Colonic mucosa (tissue), 4 donors: ENCODE data around the gene RAD21L1. TPM values are rescaled to one million over a fixed set of nuclear protein-coding genes. Genes with fewer than 3 reads are reported as not detected.

Experiments
- DNase-seq: peaks from one replicate; pipeline ENCODE4 v3.0.0-alpha.2; 2020
- H3K27ac ChIP-seq: fragments of 200-600 bp; one replicate; pipeline ENCODE4 v1.8.0; 2021
- H3K27me3 ChIP-seq: fragments of 200-600 bp; one replicate; pipeline ENCODE4 v1.8.0; 2021
- H3K36me3 ChIP-seq: fragments of 200-600 bp; one replicate; pipeline ENCODE4 v1.8.0; 2021
- H3K4me1 ChIP-seq: fragments of 200-600 bp; one replicate; pipeline ENCODE4 v1.8.0; 2021; ENCODE audit warnings: mild to moderate bottlenecking
- H3K4me3 ChIP-seq: fragments of 200-600 bp; one replicate; pipeline ENCODE4 v1.8.0; 2021
- H3K9ac ChIP-seq, 2 donors: one replicate each; pipeline ENCODE4 v1.7.0; 2013; ENCODE audit warnings: control low read depth in 2 of 2, low read depth in 2 of 2, low read length in 2 of 2
- H3K9me3 ChIP-seq: fragments of 200-600 bp; one replicate; pipeline ENCODE4 v1.8.0; 2021
- intact Hi-C: fragments of 100-400 bp; cut with DNase I; formaldehyde crosslinking; loops from one replicate; pipeline ENCODE4 v1.14.1; 2022
- total RNA-seq, 2 donors: library from RNA; stranded (reverse); fragmentation: NEBNext Ultra II Directional in 1 of 2; extraction: Animal tissue kit (Norgen Biotek cat#: 25700) in 1 of 2; gene quantifications; one replicate each; pipeline ENCODE4 v1.2.1, GENCODE V29; 2021
- TF ChIP-seq, protein P1 (sequence below): fragments of 200-600 bp; IDR thresholded peaks from one replicate; pipeline ENCODE4 v1.8.0; 2022; ENCODE audit warnings: antibody characterized with exemption, mild to moderate bottlenecking
- donor health status: healthy.
- donor health status: DM: no; HTN: no; CAD: no.
- donor health status: DM: no; HTN: no; CAD: no.

Gene RAD21L1
- total RNA-seq, 2 donors from 2014 or later = not detected

DNA sequence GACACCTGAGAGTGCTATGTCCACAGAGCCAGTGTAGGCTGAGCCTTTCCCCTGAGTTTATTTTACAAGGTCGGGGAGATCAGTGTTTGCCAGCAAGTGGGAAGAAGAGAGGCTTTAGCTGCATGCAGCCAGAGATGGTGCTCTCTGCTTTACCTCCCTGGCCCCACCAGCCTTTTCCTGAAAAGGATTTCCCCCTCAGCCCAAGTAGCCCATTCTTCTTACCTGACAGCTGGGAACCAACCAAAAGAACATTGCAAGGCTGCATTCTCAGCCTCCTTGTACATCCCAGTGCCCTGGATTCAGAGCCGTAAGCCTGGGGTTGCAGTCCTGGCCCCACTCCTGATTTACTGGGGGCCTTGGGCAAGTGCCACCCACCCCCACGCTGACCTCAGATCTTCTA lies 57.1 kb downstream of the RAD21L1 start:
- Histone ChIP-seq H3K36me3 (no peaks in the 10 kb centered on the region), H3K27ac (no peak overlapping the region), H3K4me3 (no peak overlapping the region), H3K9me3 (no peaks in the 10 kb centered on the region), H3K27me3 (no peaks in the 10 kb centered on the region), H3K4me1 (no peaks in the 10 kb centered on the region), H3K9ac (no peak overlapping the region)
- intact Hi-C loops = no loop called here
- TF ChIP-seq, protein P1, sequence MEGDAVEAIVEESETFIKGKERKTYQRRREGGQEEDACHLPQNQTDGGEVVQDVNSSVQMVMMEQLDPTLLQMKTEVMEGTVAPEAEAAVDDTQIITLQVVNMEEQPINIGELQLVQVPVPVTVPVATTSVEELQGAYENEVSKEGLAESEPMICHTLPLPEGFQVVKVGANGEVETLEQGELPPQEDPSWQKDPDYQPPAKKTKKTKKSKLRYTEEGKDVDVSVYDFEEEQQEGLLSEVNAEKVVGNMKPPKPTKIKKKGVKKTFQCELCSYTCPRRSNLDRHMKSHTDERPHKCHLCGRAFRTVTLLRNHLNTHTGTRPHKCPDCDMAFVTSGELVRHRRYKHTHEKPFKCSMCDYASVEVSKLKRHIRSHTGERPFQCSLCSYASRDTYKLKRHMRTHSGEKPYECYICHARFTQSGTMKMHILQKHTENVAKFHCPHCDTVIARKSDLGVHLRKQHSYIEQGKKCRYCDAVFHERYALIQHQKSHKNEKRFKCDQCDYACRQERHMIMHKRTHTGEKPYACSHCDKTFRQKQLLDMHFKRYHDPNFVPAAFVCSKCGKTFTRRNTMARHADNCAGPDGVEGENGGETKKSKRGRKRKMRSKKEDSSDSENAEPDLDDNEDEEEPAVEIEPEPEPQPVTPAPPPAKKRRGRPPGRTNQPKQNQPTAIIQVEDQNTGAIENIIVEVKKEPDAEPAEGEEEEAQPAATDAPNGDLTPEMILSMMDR = no peak
- DNase-seq = no peak

DNA sequence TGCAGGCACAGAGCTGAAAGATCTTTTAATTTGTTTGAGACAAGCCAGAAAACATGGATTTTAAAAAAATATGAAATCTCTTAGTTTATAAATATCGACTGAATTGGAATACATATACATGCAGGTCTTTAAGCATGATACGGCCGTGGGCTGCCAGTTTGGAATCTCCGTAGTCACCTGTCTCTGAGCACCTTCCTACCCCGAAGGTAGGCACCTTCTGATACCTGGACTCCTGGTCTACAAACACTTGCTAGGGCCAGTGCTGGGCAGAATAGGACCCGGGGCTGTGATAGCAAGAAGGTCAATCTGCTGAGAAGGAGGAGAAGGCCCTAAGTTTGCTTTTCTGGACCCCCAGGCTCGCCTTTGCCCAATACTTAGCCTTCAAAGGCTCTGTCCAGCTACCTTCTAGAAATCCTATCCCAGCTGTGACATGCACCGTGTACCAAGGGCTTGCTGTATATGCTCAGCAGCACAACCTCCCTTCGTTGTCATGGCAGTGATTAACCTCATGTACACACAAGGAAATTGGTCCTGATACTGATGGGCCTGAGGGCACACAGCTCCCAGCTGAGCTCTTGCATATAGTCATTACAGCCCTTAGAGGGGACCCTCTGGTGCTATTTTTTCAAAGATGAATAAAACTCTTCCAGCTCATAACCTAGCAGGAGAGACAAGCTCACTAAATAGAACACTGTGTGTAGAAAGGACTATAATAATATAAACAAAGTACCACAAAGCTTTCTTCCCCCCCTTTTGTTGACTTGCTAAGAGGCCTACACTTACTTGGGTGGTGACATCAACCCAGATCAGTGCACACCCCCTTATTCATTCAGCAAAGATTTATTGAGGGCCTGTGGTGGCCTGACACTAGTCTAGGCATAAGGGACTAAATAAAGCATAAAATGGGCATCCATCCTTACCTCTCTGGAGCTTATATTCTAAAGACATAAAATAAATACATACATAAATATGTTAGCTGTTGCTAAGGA lies 58.0 kb downstream of the RAD21L1 start:
- DNase-seq = no peak

DNA sequence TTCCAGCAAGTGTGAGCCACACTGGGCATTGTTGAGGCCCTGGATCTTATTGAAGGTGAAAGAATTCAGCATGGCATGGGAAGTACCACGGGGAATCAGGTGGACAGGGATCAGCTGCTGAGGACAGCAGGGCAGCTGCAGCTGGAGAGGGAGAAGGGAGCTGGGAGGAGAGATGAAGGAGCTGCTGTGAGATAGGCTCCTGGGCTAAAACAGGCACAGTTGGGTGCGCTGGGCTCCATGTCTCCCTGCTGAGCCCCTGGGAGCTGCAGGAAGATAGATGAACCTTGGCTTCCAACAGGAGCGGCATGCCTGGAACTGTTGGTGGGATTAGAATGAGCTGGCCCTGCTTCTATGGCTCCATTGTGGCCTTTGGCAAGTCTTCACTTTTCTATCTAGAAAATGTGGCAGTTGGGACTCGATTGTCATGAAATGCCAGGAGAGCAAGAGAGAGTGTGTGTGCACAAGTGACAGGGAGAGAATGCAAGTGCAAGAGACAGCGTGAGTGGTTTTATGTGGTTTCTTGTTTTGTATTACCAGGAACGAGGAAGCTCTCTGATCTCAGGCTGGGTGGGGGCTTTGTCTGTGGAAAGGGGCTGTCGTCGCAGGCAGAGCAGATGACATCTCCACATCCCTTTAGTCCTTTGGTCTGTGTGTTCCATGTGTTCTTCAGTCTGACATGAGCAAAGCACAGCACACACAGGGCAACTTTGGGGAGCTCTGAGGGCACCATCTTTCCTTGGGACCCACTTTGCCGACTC lies 60.6 kb downstream of the RAD21L1 start:
- H3K9me3 ChIP-seq = no peaks in the 10 kb centered on the region
- H3K27me3 ChIP-seq = no peaks in the 10 kb centered on the region
- TF ChIP-seq, protein P1 = no peak
- H3K27ac ChIP-seq = no peak overlapping the region
- H3K36me3 ChIP-seq = no peaks in the 10 kb centered on the region
- no peak overlapping the region for H3K4me3 ChIP-seq
- no peak overlapping the region for H3K9ac ChIP-seq
- H3K4me1 ChIP-seq = no peaks in the 10 kb centered on the region
- no peak for DNase-seq
- intact Hi-C loops = no loop called here

More for the DNA sequence above, 58.0 kb downstream of the RAD21L1 start:
- Histone ChIP-seq H3K4me3 (no peak overlapping the region), H3K36me3 (no peaks in the 10 kb centered on the region), H3K9me3 (no peaks in the 10 kb centered on the region), H3K9ac (no peak overlapping the region), H3K27me3 (no peaks in the 10 kb centered on the region), H3K27ac (no peak overlapping the region), H3K4me1 (no peaks in the 10 kb centered on the region)
- intact Hi-C loops = no loop called here
- TF ChIP-seq, protein P1 = no peak

DNA sequence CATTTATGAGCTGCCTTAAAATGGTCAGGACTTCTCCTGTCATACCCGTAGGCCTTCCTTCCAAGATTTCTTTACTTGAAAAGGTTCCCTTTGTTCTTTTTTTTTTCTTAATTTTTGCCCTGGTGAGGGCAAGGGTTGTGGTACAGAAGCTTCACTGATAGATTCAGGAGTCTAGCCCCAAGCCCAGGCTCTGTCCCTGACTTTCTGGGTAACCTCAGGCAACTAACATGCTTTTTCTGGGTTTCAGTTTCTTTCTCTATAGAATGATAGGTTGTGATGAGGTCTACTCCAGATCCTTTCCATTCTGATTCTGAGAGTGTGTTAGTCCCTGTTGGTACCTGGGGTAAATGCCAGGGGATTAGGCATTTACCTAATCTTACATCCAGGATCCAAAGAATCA lies 61.5 kb downstream of the RAD21L1 start:
- Histone ChIP-seq H3K36me3 (no peaks in the 10 kb centered on the region), H3K4me3 (no peak overlapping the region), H3K9me3 (no peaks in the 10 kb centered on the region), H3K27ac (no peak overlapping the region), H3K4me1 (no peaks in the 10 kb centered on the region), H3K27me3 (no peaks in the 10 kb centered on the region), H3K9ac (no peak overlapping the region)
- intact Hi-C loops = no loop called here
- TF ChIP-seq, protein P1 = no peak
- DNase-seq = no peak

DNA sequence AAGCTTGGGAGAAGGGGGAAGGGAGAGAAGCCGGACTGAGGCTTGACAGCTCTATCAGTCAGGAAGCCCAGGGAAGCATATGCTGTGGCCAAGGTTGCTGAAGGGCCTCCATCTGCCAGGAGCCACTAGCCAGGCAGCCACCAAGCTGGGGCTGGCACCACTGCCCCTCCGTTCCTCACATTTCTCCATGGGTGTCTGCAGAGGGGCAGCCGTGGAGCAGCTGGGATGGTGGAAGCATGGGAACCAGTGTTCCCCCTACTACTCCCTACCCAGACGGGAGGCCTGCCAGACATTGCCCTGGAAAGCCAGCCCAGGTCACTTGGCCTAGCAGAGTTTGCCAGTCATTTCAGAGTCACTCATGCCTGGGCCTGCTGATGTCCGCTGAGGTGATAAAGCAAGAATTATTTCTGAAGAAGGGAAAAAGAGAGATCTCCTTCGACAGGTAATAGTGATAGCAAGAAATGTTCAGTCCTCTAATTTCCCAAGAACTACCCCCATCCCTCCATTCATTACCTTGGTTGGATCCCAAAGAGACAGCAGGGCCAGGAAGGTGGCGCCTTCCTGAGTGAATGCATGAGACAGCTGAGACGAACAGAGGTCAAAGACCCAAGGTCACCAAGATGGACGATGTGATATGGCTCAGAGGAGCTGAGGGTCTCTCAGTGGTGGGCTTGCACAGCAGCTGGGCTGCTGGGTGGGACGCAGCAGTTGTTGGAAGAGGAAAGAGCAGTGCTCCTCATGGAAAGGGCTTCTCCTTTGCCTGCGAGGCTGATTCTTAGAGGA lies 62.1 kb downstream of the RAD21L1 start:
- H3K27me3 ChIP-seq = no peaks in the 10 kb centered on the region
- no peaks in the 10 kb centered on the region for H3K36me3 ChIP-seq
- no peak overlapping the region for H3K9ac ChIP-seq
- H3K4me1 ChIP-seq = no peaks in the 10 kb centered on the region
- no peak overlapping the region for H3K27ac ChIP-seq
- no peaks in the 10 kb centered on the region for H3K9me3 ChIP-seq
- no peak for DNase-seq
- no peak overlapping the region for H3K4me3 ChIP-seq
- intact Hi-C loops = no loop called here
- TF ChIP-seq, protein P1 = no peak
